ENCODE results near the gene TP53TG5.

The TP53TG5 gene

GRCh38 chr20:45341579-45341938 is 36.6 kb downstream of the TP53TG5 start:
- CTCF ChIA-PET, result interaction anchor here (0.7 to 1.4 kb wide), 3 partner anchors 9 to 429 kb away, joined by 3 to 5 read pairs (median 4); no protein-coding TSS in a partner anchor
- no peak for TF ChIP-seq CTCF (IDR thresholded peaks at IDR 0.05; ENCODE audit: control extremely low read depth, extremely low read depth, low read depth, missing control alignments)

GRCh38 chr20:45340951-45341350 is 37.2 kb downstream of the TP53TG5 start:
- CTCF ChIA-PET, result interaction anchor here (0.7 to 1.4 kb wide), 3 partner anchors 22 to 430 kb away, joined by 3 to 5 read pairs (median 4); partner anchors contain the start of gene SYS1
- DNase-seq (ENCODE audit: extremely low spot score), result no peak
- TF ChIP-seq CTCF (IDR thresholded peaks at IDR 0.05; ENCODE audit: control extremely low read depth, extremely low read depth, low read depth, missing control alignments), result no peak
- POLR2A ChIA-PET, result no interaction called here

More at GRCh38 chr20:45341579-45341938, 36.6 kb downstream of the TP53TG5 start:
- no peak for DNase-seq (ENCODE audit: extremely low spot score)
- POLR2A ChIA-PET, result no interaction called here

- POLR2A ChIA-PET, result no interaction called here
- CTCF ChIA-PET, result interaction anchor here (1.2 to 1.4 kb wide), 3 partner anchors 19 to 33 kb away, joined by 3 to 7 read pairs (median 4); partner anchors contain the start of gene SYS1
- no peak for TF ChIP-seq CTCF (IDR thresholded peaks at IDR 0.05; ENCODE audit: control extremely low read depth, extremely low read depth, low read depth, missing control alignments)
- no peak for DNase-seq (ENCODE audit: extremely low spot score)
These were observed 37.8 kb downstream of the TP53TG5 start for GRCh38 chr20:45340236-45340847.

GRCh38 chr20:45339799-45340198 is 38.3 kb downstream of the TP53TG5 start:
- no peak for DNase-seq (ENCODE audit: extremely low spot score)
- ChIA-PET POLR2A (no interaction called here), CTCF (interaction anchor here (1.2 to 1.4 kb wide), 3 partner anchors 20 to 34 kb away, joined by 3 to 7 read pairs (median 4); partner anchors contain the start of gene SYS1)
- no peak for TF ChIP-seq CTCF (IDR thresholded peaks at IDR 0.05; ENCODE audit: control extremely low read depth, extremely low read depth, low read depth, missing control alignments)

GRCh38 chr20:45339084-45339483 is 39.0 kb downstream of the TP53TG5 start:
- CTCF ChIA-PET, result interaction anchor here (1.1 kb wide), 1 partner anchor 24 kb away, joined by 3 read pairs; the partner anchor contains the start of gene SYS1
- POLR2A ChIA-PET, result no interaction called here
- no peak for DNase-seq (ENCODE audit: extremely low spot score)
- no peak for TF ChIP-seq CTCF (IDR thresholded peaks at IDR 0.05; ENCODE audit: control extremely low read depth, extremely low read depth, low read depth, missing control alignments)

GRCh38 chr20:45338121-45339030 is 39.7 kb downstream of the TP53TG5 start:
- no peak for DNase-seq (ENCODE audit: extremely low spot score)
- no peak for TF ChIP-seq CTCF (IDR thresholded peaks at IDR 0.05; ENCODE audit: control extremely low read depth, extremely low read depth, low read depth, missing control alignments)
- POLR2A ChIA-PET, result no interaction called here
- CTCF ChIA-PET, result interaction anchor here (1.1 to 1.7 kb wide), 2 partner anchors 25 to 44 kb away, joined by 3 to 4 read pairs; partner anchors contain the start of gene SYS1

Data from GM10248 (cell line).